ENCODE data around the gene NRG3. TPM values are rescaled to one million over a fixed set of nuclear protein-coding genes. Genes with fewer than 3 reads are reported as not detected.

NRG3 gene
- total RNA-seq, 6 experiments from 2014 or later: not detected

DNA sequence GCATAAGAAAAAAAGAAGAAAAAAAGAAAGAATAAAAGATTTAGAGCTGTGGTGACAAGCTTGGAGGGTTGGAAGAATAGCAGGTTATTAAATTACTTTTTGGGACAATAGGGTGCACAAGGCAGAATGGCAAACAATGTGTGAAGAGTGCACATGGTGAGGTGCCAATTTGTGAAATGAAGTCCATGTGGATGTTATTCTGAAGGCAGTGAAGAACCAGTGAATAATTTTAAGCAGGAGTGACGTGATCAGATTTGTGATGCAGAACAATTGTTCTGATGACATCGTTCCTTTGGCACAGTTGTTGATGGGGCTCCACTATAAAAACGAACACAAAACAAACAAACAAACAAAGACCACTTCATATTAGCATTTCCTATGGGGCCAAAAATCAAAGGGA lies 700.3 kb downstream of the NRG3 start:
- no peak for DNase-seq
- no peaks in the 10 kb centered on the region for H3K27me3 Mint-ChIP-seq (ENCODE audit: insufficient read depth)
- no peak overlapping the region for H3K4me3 Mint-ChIP-seq
- no peaks in the 10 kb centered on the region for H3K4me1 Mint-ChIP-seq (ENCODE audit: low read depth)
- TF ChIP-seq, protein P1, sequence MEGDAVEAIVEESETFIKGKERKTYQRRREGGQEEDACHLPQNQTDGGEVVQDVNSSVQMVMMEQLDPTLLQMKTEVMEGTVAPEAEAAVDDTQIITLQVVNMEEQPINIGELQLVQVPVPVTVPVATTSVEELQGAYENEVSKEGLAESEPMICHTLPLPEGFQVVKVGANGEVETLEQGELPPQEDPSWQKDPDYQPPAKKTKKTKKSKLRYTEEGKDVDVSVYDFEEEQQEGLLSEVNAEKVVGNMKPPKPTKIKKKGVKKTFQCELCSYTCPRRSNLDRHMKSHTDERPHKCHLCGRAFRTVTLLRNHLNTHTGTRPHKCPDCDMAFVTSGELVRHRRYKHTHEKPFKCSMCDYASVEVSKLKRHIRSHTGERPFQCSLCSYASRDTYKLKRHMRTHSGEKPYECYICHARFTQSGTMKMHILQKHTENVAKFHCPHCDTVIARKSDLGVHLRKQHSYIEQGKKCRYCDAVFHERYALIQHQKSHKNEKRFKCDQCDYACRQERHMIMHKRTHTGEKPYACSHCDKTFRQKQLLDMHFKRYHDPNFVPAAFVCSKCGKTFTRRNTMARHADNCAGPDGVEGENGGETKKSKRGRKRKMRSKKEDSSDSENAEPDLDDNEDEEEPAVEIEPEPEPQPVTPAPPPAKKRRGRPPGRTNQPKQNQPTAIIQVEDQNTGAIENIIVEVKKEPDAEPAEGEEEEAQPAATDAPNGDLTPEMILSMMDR (IDR thresholded peaks at IDR 0.05): no peak
- peaks cover 33% of the 10 kb centered on the region for H3K9me3 Mint-ChIP-seq
- no peaks in the 10 kb centered on the region for H3K36me3 Mint-ChIP-seq (ENCODE audit: low read depth)
- no peak overlapping the region for H3K27ac Mint-ChIP-seq

DNA sequence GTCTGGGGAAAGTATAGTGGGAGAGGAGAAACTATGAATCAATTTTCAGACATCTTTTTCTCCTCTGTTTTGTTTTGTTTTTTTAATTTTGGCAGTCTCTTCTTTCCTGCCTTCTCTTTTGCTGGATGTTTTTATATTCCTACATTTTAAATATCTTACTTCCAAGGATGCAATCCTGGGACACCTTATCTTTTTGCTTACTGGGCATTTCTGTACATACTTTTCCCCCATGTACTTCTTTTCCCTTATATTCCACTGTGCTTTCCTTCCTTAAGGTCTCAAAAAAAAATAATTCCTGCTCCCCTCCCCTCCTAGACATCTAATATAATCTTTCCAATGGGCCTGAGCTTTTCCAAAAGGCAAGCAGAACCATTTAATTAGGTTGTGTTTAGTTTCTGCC lies 701.1 kb downstream of the NRG3 start:
- peaks cover 37% of the 10 kb centered on the region for H3K9me3 Mint-ChIP-seq
- H3K4me3 Mint-ChIP-seq: no peak overlapping the region
- H3K27ac Mint-ChIP-seq: no peak overlapping the region
- H3K27me3 Mint-ChIP-seq (ENCODE audit: insufficient read depth): no peaks in the 10 kb centered on the region; the same call in 1 of the 2 replicates
- TF ChIP-seq, protein P1 (IDR thresholded peaks at IDR 0.05): no peak
- no peak for DNase-seq
- no peaks in the 10 kb centered on the region for H3K36me3 Mint-ChIP-seq (ENCODE audit: low read depth)
- no peaks in the 10 kb centered on the region for H3K4me1 Mint-ChIP-seq (ENCODE audit: low read depth)

GRCh38 chr10:82581940-82582339 lies 706.9 kb downstream of the NRG3 start:
- Mint-ChIP-seq H3K9me3 (peaks cover 35% of the 10 kb centered on the region), H3K27me3 (ENCODE audit: insufficient read depth) (no peaks in the 10 kb centered on the region; the same call in 1 of the 2 replicates), H3K4me1 (ENCODE audit: low read depth) (no peaks in the 10 kb centered on the region), H3K4me3 (no peak overlapping the region), H3K27ac (no peak overlapping the region), H3K36me3 (ENCODE audit: low read depth) (no peaks in the 10 kb centered on the region)
- TF ChIP-seq, protein P1 (IDR thresholded peaks at IDR 0.05): no peak
- no peak for DNase-seq

DNA sequence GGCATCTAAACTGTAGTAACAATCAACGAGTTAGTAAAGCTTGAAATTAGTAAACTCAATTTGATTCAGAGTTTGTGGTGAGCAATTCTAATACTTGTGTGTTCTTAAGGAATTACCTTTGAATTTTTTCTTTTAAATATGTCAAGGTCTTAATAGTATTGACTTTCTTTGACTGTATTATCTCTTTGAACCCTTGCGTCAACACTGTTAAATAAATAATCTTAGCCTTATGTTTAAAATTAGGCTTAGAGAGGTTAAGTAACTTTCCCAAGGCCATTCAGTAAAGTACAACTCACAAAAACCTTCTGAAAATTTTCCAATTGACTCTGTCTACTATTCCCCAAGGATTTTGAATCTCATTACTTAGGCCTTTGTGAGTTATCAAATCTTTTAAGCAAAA lies 716.4 kb downstream of the NRG3 start:
- Mint-ChIP-seq H3K27me3 (ENCODE audit: insufficient read depth) (peaks cover 1% of the 10 kb centered on the region; the same call in 1 of the 2 replicates), H3K27ac (no peak overlapping the region), H3K9me3 (peaks cover 42% of the 10 kb centered on the region), H3K36me3 (ENCODE audit: low read depth) (no peaks in the 10 kb centered on the region; the same call in 1 of the 2 replicates), H3K4me3 (no peak overlapping the region), H3K4me1 (ENCODE audit: low read depth) (no peaks in the 10 kb centered on the region)
- no peak for DNase-seq
- TF ChIP-seq, protein P1 (IDR thresholded peaks at IDR 0.05): no peak

DNA sequence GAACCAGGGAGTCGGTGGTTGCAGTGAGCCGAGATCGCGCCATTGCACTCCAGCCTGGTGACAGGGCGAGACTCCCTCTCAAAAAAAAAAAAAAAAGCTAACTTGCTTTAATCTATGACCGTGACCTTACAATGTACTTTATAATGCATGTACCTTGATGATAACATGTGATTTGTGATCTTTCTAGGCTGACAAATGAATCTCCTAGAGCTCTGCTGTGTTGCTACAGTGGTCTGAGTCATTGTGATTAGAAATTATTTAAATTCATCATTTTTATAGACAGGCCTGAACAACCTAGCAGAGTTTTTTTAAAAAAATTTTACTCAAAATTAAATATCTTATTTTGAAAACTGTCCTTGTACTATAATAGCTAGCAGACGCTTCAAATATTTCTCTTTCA lies 722.8 kb downstream of the NRG3 start:
- Mint-ChIP-seq H3K36me3 (ENCODE audit: low read depth) (no peaks in the 10 kb centered on the region), H3K4me3 (no peak overlapping the region), H3K27me3 (ENCODE audit: insufficient read depth) (peaks cover 1% of the 10 kb centered on the region; the same call in 1 of the 2 replicates), H3K4me1 (ENCODE audit: low read depth) (no peaks in the 10 kb centered on the region), H3K27ac (no peak overlapping the region), H3K9me3 (peaks cover 25% of the 10 kb centered on the region)
- TF ChIP-seq, protein P1 (IDR thresholded peaks at IDR 0.05): no peak
- DNase-seq: no peak

- Mint-ChIP-seq H3K4me3 (no peak overlapping the region), H3K36me3 (ENCODE audit: low read depth) (no peaks in the 10 kb centered on the region), H3K4me1 (ENCODE audit: low read depth) (no peaks in the 10 kb centered on the region), H3K27me3 (ENCODE audit: insufficient read depth) (no peaks in the 10 kb centered on the region), H3K27ac (no peak overlapping the region), H3K9me3 (peaks cover 18% of the 10 kb centered on the region)
- no peak for DNase-seq
- TF ChIP-seq, protein P1 (IDR thresholded peaks at IDR 0.05): no peak
Observed at GRCh38 chr10:82609845-82610244, 734.9 kb downstream of the NRG3 start.

Data from HFFc6 (cell line).